HepG2 (cell line): ENCODE measurements around the gene SFXN1. TPM values are rescaled to one million over a fixed set of nuclear protein-coding genes. Genes with fewer than 3 reads are reported as not detected.

Experiments
- ATAC-seq: fragments of 200-7000 bp; cut with Tn5 transposase; 3 replicates; pipeline ENCODE4 v1.9.1; 2020; ENCODE audit warnings: mild to moderate bottlenecking, moderate library complexity
- BruUV-seq: library from RNA; stranded (reverse); fragments of 400-500 nt; replicated peaks from 2 replicates; lab custom pipeline; 2021; lab: Mats Ljungman, UMichigan
- CTCF ChIA-PET: fragments of 300-600 bp; formaldehyde crosslinking; extraction: SDS; loops from one replicate; lab custom pipeline; 2021; ENCODE audit warnings: low total read pairs, inconsistent platforms, low intra/inter-chr PET ratio; lab: Yijun Ruan, JAX
- POLR2A ChIA-PET: fragments of 350-600 bp; sonication (Branson Sonifier 250); formaldehyde crosslinking; loops from one replicate; lab custom pipeline; 2020; ENCODE audit warnings: antibody characterized with exemption, inconsistent platforms; lab: Yijun Ruan, JAX
- DNase-seq: peaks from one replicate; pipeline ENCODE4 v3.0.0-alpha.2; 2015; ENCODE audit warnings: low spot score
- FAIRE-seq: peaks from 3 replicates; lab custom pipeline; 2011; peaks lifted over from hg19 to GRCh38; lab: Jason Lieb, UNC
- H2AFZ ChIP-seq: one replicate; pipeline ENCODE4 v1.6.1; 2011; ENCODE audit warnings: low read length, inconsistent platforms
- H3K27ac ChIP-seq: fragments of 300-600 bp; 3 replicates; pipeline ENCODE4 v1.8.0; 2011; ENCODE audit warnings: mixed run types, mild to moderate bottlenecking, mixed read lengths, low read length, inconsistent platforms; ENCODE audit not compliant: insufficient read depth; ENCODE audit errors: extremely low read length
- H3K27me3 ChIP-seq, 2 experiments: fragments of 200-600 bp in 1 of 2; 2 replicates in 1 of 2; 3 replicates in 1 of 2; pipeline versions ENCODE4 v1.6.0 to v1.8.0; 2011; ENCODE audit warnings: low read length in 2 of 2, mild to moderate bottlenecking in 2 of 2, moderate library complexity in 2 of 2, inconsistent platforms in 1 of 2; ENCODE audit not compliant: insufficient read depth in 2 of 2, control insufficient read depth in 1 of 2
- H3K36me3 ChIP-seq, 2 experiments: fragments of 200-600 bp in 1 of 2; replicated peaks in 1 of 2; 2 replicates in 1 of 2; 3 replicates in 1 of 2; pipeline versions ENCODE4 v1.5.1 to v1.8.0; 2011; ENCODE audit warnings: low read length in 2 of 2, inconsistent platforms in 1 of 2; ENCODE audit not compliant: insufficient read depth in 2 of 2, control insufficient read depth in 1 of 2
- H3K4me1 ChIP-seq: 2 replicates; pipeline ENCODE4 v1.5.1; 2012; ENCODE audit warnings: low read length, inconsistent platforms; ENCODE audit not compliant: insufficient read depth
- H3K4me2 ChIP-seq: 2 replicates; pipeline ENCODE4 v1.6.0; 2011; ENCODE audit warnings: low read depth, low read length, inconsistent platforms
- H3K4me3 ChIP-seq, 3 experiments: fragments of 200-600 bp in 1 of 3; sonication (generic), shearing (Covaris generic) in 1 of 3; replicated peaks in 1 of 3; 2 replicates each; pipeline ENCODE4 v1.5.1; 2011 to 2016; ENCODE audit warnings: low read length in 3 of 3, inconsistent platforms in 2 of 3, low read depth in 2 of 3, mild to moderate bottlenecking in 2 of 3, control low read depth in 1 of 3, mixed read lengths in 1 of 3; ENCODE audit not compliant: insufficient read depth in 1 of 3
- H3K79me2 ChIP-seq: one replicate; pipeline ENCODE4 v1.6.1; 2011; ENCODE audit warnings: low read length, inconsistent platforms; ENCODE audit not compliant: insufficient read depth
- H3K9ac ChIP-seq: 2 replicates; pipeline ENCODE4 v1.6.0; 2011; ENCODE audit warnings: mild to moderate bottlenecking, low read depth, low read length, inconsistent platforms; ENCODE audit not compliant: insufficient read depth
- H3K9me3 ChIP-seq: 2 replicates; pipeline ENCODE4 v1.5.1; 2012; ENCODE audit warnings: mild to moderate bottlenecking, low read length
- H4K20me1 ChIP-seq: 2 replicates; pipeline ENCODE4 v1.6.0; 2011; ENCODE audit warnings: inconsistent platforms, mild to moderate bottlenecking, low read length, moderate library complexity; ENCODE audit not compliant: insufficient read depth
- KDM6A ChIP-seq: IDR thresholded peaks from 2 replicates; pipeline ENCODE4 v1.6.1; 2016; ENCODE audit warnings: low read depth
- MTF2 ChIP-seq: sonication (generic); formaldehyde crosslinking; IDR thresholded peaks from 2 replicates; pipeline ENCODE4 v1.5.0; 2020; ENCODE audit warnings: missing genetic modification reagents, borderline replicate concordance
- MXD4 ChIP-seq: IDR thresholded peaks from 2 replicates; pipeline ENCODE4 v1.6.1; 2016; ENCODE audit warnings: mild to moderate bottlenecking, missing biosample characterization, missing genetic modification reagents
- MXI1 ChIP-seq: IDR thresholded peaks from 3 replicates; pipeline ENCODE4 v1.6.1; 2012; ENCODE audit warnings: low read depth, low read length, inconsistent platforms, borderline replicate concordance
- MYNN ChIP-seq: sonication (generic); formaldehyde crosslinking; IDR thresholded peaks from 2 replicates; pipeline ENCODE4 v1.4.0; 2020; ENCODE audit warnings: mild to moderate bottlenecking, low read depth, missing genetic modification reagents
- PCBP1 ChIP-seq: fragments of 200-400 bp; formaldehyde crosslinking; IDR thresholded peaks from 2 replicates; pipeline ENCODE4 v1.6.1; 2017; ENCODE audit warnings: mild to moderate bottlenecking, low read depth, low read length, borderline replicate concordance
- TOE1 ChIP-seq: sonication (generic); formaldehyde crosslinking; IDR thresholded peaks from 2 replicates; pipeline ENCODE4 v1.4.0; 2020; ENCODE audit warnings: mild to moderate bottlenecking, missing genetic modification reagents
- XRCC5 ChIP-seq: fragments of 200-400 bp; formaldehyde crosslinking; optimal IDR thresholded peaks from 2 replicates; pipeline ENCODE3; 2017; ENCODE audit warnings: mild to moderate bottlenecking, low read length
- ZBTB43 ChIP-seq: sonication (generic); formaldehyde crosslinking; conservative IDR thresholded peaks from 2 replicates; pipeline ENCODE4 v1.4.0; 2020; ENCODE audit warnings: missing genetic modification reagents
- ZNF230 ChIP-seq: sonication (generic); formaldehyde crosslinking; IDR thresholded peaks from 2 replicates; pipeline ENCODE4 v1.4.0; 2020; ENCODE audit warnings: mild to moderate bottlenecking, missing genetic modification reagents
- ZNF609 ChIP-seq: sonication (generic); formaldehyde crosslinking; IDR thresholded peaks from 2 replicates; pipeline ENCODE4 v1.4.0; 2020; ENCODE audit warnings: mild to moderate bottlenecking, missing genetic modification reagents, borderline replicate concordance
- ZNF614 ChIP-seq: IDR thresholded peaks from 2 replicates; pipeline ENCODE4 v1.6.1; 2018; ENCODE audit warnings: missing biosample characterization, missing genetic modification reagents, inconsistent platforms, borderline replicate concordance
- WGBS: methylation state at CpG from one replicate; pipeline ENCODE4 v1.1.6; 2017; ENCODE audit warnings: low lambda C conversion rate; 5-methylcytosine and 5-hydroxymethylcytosine counted together
- in situ Hi-C: cut with HindIII; loops from 2 replicates; pipeline ENCODE4 v1.10.0; 2017; ENCODE audit warnings: low pct_unique_long_range_greater_than_20kb; ENCODE audit not compliant: extremely low pct_ligation_motif_present
- intact Hi-C: fragments of 100-400 bp; cut with micrococcal nuclease; formaldehyde crosslinking; loops from one replicate; pipeline ENCODE4 v1.10.0; 2022; ENCODE audit not compliant: unreplicated experiment
- polyA plus RNA-seq, 8 experiments: library from polyadenylated mRNA; depleted of rRNA in 3 of 8; stranded (reverse) in 7 of 8; unstranded in 1 of 8; fragments of >200 nt; fragmentation: Illumina TruSeq in 4 of 8; extraction: Trizol in 4 of 8; gene quantifications; 2 replicates each; pipeline versions ENCODE4 v1.2.1 to v1.2.3, GENCODE V29; 2011 to 2016; ENCODE audit warnings: low read depth in 4 of 8, missing spikeins in 1 of 8, mixed read lengths in 1 of 8; ENCODE audit not compliant: insufficient read depth in 1 of 8
- total RNA-seq, 5 experiments: library from RNA; depleted of rRNA; stranded (reverse); fragments of >200 nt; fragmentation: Illumina TruSeq; extraction: Trizol; gene quantifications; 2 replicates each; pipeline ENCODE4 v1.2.3, GENCODE V29; 2016; ENCODE audit warnings: low read depth in 1 of 5

The SFXN1 gene
- total and polyA plus RNA-seq, 2 of the 13 experiments (the other 11 are each of a cell fraction or from before 2014, with no cell fraction given) = 122 to 135 TPM

GRCh38 chr5:175478384-175479124 is at the start of gene SFXN1 (continued):
- no peak for TF ChIP-seq ZNF609 (CRISPR knock-in tag)
- TF ChIP-seq ZNF230 (CRISPR knock-in tag) = no peak
- TF ChIP-seq, all 625 proteins: peak for 127

GRCh38 chr5:175434800-175435199 is 43.6 kb upstream of the SFXN1 start:
- H3K4me3 ChIP-seq = no peak overlapping the region
- no TSS peak for BruUV-seq
- DNase-seq (no peak), FAIRE-seq (no peak), ATAC-seq (no peak)
- intact Hi-C loops (no loop called here), in situ Hi-C loops (no loop called here)
- no peaks in the 10 kb centered on the region for H3K9me3 ChIP-seq
- H3K4me2 ChIP-seq = no peak overlapping the region
- POLR2A ChIA-PET = no interaction called here
- H3K36me3 ChIP-seq = no peaks in the 10 kb centered on the region
- WGBS = 19% methylated on average over 6 of the region's 6 CpGs
- H3K4me1 ChIP-seq = no peaks in the 10 kb centered on the region
- no peak overlapping the region for H3K9ac ChIP-seq
- no peaks in the 10 kb centered on the region for H4K20me1 ChIP-seq
- CTCF ChIA-PET = no interaction called here
- no peak overlapping the region for H2AFZ ChIP-seq
- TF ChIP-seq ZBTB43 (CRISPR knock-in tag) = no peak
- no peak for TF ChIP-seq PCBP1
- TF ChIP-seq MYNN (CRISPR knock-in tag) = no peak
- no peak for TF ChIP-seq MTF2 (CRISPR knock-in tag)
- no peak for TF ChIP-seq XRCC5
- TF ChIP-seq MXI1 = no peak
- TF ChIP-seq KDM6A = no peak
- TF ChIP-seq ZNF614 = no peak
- no peak for TF ChIP-seq TOE1
- TF ChIP-seq MXD4 (CRISPR knock-in tag) = no peak
- no peaks in the 10 kb centered on the region for H3K79me2 ChIP-seq
- no peak overlapping the region for H3K27ac ChIP-seq
- H3K27me3 ChIP-seq = peaks cover 3 to 11% of the 10 kb centered on the region in 2 experiments; a peak in 2 of 5 replicates
